ENCODE measurements around the gene BICRAL. TPM values are rescaled to one million over a fixed set of nuclear protein-coding genes. Genes with fewer than 3 reads are reported as not detected.

The BICRAL gene
- polyA plus RNA-seq, 1 of the 3 experiments (the other 2 are of a cell fraction): 5.1 TPM

GRCh38 chr6:42748203-42748898, 33.5 kb upstream of the BICRAL start:
- peak overlapping the region; percentile 78 for H3K4me2 ChIP-seq
- peak overlapping the region; percentile 20 to 93; a peak in 3 of 4 replicates for H3K27ac ChIP-seq (ENCODE audit: low read depth in 2 of 2, low read length in 1 of 2)
- H3K36me3 ChIP-seq (replicated peaks in 1 of 2; ENCODE audit: control insufficient read depth in 1 of 2, insufficient read depth in 2 of 2, low read length in 1 of 2): no peaks in the 10 kb centered on the region
- no peaks in the 10 kb centered on the region for H3K27me3 ChIP-seq (ENCODE audit: insufficient read depth)
- DNase-seq: no peak
- peak overlapping the region; percentile 82; the same call in 1 of the 2 replicates for H3K9ac ChIP-seq
- CTCF ChIA-PET: interaction anchor here (0.8 to 2.3 kb wide), 4 partner anchors 22 to 148 kb away, joined by 3 to 6 read pairs (median 4); no protein-coding TSS in a partner anchor
- H3F3A ChIP-seq (replicated peaks; ENCODE audit: insufficient read depth): peaks cover 14% of the 10 kb centered on the region
- peak overlapping the region; percentile 69; the same call in 1 of the 2 replicates for H2AFZ ChIP-seq (ENCODE audit: low read depth)
- peaks cover 44% of the 10 kb centered on the region for H3K79me2 ChIP-seq (ENCODE audit: insufficient read depth)
- POLR2A ChIA-PET: interaction anchor here (4.4 kb wide), 1 partner anchor 34 kb away, joined by 59 read pairs; the partner anchor contains the start of gene BICRAL
- TF ChIP-seq JUND (IDR thresholded peaks at IDR 0.05) (no peak), REST (IDR thresholded peaks at IDR 0.05; ENCODE audit: low read depth, low read length) (no peak), MXI1 (IDR thresholded peaks at IDR 0.05; ENCODE audit: low read depth, low read length) (no peak), SIN3A (IDR thresholded peaks at IDR 0.05; ENCODE audit: borderline replicate concordance, low read depth, low read length) (no peak), RXRA (IDR thresholded peaks at IDR 0.05; ENCODE audit: borderline replicate concordance, low read depth) (no peak), EZH2phosphoT487 (IDR thresholded peaks at IDR 0.05; ENCODE audit: borderline replicate concordance, low read depth) (no peak), FOXJ3 (CRISPR knock-in tag; IDR thresholded peaks at IDR 0.05) (no peak), FOXM1 (IDR thresholded peaks at IDR 0.05; ENCODE audit: low read depth) (no peak), YY1 (IDR thresholded peaks at IDR 0.05; ENCODE audit: low read depth) (no peak), ELF1 (IDR thresholded peaks at IDR 0.05) (no peak), TCF12 (IDR thresholded peaks at IDR 0.05) (no peak), NRF1 (IDR thresholded peaks at IDR 0.05; ENCODE audit: low read depth, low read length) (no peak), PBX3 (IDR thresholded peaks at IDR 0.05) (no peak), TAF1 (IDR thresholded peaks at IDR 0.05; ENCODE audit: borderline replicate concordance, low read depth, low read length) (no peak), IRF3 (IDR thresholded peaks at IDR 0.05; ENCODE audit: low read depth, low read length) (no peak), GATA2 (CRISPR knock-in tag; IDR thresholded peaks at IDR 0.05) (no peak), RAD21 (IDR thresholded peaks at IDR 0.05; ENCODE audit: low read length) (no peak), USF1 (IDR thresholded peaks at IDR 0.05; ENCODE audit: borderline replicate concordance, low read depth) (no peak)
- peaks cover 7% of the 10 kb centered on the region; the same call in 1 of the 2 replicates for H4K20me1 ChIP-seq (ENCODE audit: insufficient read depth)
- 75% methylated on average over 8 of the region's 8 CpGs for WGBS (ENCODE audit: low lambda C conversion rate)
- H3K9me2 ChIP-seq: no peaks in the 10 kb centered on the region
- no peaks in the 10 kb centered on the region for H3K9me3 ChIP-seq
- H3K4me3 ChIP-seq (ENCODE audit: low read depth in 2 of 2, low read length in 1 of 2): peak overlapping the region in 1 of 2 experiments; percentile 73; a peak in 2 of 4 replicates
- peaks cover 13 to 14% of the 10 kb centered on the region in 2 experiments; a peak in 3 of 4 replicates for H3K4me1 ChIP-seq (ENCODE audit: control insufficient read depth in 1 of 2, insufficient read depth in 2 of 2, low read depth in 1 of 2, low read length in 1 of 2)
